UCSD-AML1 (cell line): ENCODE measurements around the gene MYH13.

ENCODE experiments used
- DNase-seq: peaks from one replicate; lab custom pipeline; 2025; ENCODE audit not compliant: unreplicated experiment; lab: John Stamatoyannopoulos, UW

Gene MYH13

DNA sequence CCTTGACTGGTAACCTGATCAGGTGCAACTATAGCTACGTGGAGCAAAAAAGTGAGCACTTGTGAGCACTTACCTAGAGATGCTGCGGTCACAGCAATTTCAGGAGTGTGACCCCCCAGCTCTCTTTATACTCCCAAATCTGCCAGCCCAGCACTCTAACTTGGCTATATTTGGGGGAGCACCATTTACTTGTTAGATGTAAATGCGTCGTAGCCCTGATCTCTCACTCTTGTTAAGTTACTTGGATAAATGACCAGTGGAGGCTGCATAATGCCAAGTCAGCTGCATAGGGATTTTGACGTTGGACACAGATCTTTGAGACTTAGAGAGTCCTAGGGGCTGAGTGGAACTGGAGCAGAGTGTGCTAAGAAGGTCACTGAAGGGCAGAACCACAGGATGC is at the start of gene MYH13:
MYH13 (minus strand) TSS at position 101 of the 400 bp plus-strand sequence. CDS start 8,476 bp downstream, outside the sequence.
- DNase-seq = no peak

DNA sequence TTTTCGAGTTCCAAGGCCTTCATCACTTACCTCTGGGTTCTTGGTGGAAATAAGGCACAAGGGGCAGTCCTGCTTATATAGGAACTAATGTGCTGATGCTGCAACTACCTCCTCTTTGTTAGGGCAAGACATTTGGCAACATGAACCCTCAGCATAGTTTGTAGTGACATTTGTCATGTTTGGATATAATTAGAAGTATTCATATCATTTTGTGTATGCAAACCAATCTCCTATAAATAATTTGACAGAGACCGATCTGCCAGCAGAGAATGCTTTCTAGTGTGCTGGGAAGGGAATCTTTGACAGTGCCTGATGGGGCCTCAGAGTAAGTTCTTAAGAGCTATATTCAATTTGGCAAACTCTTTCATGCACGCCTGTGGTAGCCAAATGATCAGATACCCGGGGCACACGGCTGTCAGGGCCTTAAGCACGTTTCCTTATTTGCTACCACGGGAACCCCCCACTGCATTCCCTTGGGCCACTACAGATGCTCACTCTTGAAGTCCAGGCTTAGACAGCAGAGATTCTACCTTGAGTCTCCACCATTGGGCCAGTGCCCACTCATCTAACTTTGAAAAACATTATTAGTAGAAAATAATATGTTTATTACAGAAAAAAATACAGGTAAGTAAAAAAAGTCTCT is 49.2 kb upstream of the MYH13 start, which contains the start of gene MYH8:
MYH8 (minus strand) TSS at position 51 of the 643 bp plus-strand sequence. CDS start 1,723 bp downstream, outside the sequence.
- no peak for DNase-seq

DNA sequence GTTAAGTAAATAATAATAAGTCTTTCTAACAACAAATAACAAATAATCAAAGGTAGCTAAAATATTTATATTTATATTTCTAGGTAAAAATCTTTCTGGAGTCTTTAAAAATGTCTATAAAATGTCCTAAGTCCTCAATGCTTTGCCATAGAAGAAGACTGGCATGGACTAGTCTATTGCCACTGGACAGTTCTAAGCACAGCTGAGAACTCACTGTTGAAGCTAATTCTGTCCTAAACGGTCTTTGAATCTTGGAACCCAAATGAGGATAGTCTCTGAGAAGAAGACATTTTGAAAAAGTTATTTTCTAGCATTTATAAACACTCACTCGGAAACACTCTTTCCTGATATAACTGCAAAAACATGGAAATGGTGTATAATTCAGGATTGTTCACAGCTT is 48.4 kb upstream of the MYH13 start:
- no peak for DNase-seq

DNA sequence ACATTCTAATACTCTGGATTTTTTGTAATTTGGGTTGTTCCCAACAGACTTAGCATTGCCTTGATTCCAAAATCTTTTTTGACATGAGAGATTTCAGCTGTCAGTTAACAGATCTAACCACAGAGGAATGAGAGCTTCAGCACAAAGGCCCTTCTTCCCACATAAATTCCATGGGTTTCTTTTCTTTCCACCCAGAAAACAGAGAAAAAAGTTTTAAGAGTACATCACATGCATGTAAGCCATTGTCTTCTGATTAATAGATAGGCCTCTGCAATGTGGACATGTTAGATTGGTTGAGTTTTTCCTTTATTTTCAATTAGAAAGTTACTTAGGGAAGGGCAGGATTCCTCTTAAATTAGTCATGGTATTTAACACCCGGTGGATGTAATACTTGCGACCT is 48.0 kb upstream of the MYH13 start:
- DNase-seq = no peak

DNA sequence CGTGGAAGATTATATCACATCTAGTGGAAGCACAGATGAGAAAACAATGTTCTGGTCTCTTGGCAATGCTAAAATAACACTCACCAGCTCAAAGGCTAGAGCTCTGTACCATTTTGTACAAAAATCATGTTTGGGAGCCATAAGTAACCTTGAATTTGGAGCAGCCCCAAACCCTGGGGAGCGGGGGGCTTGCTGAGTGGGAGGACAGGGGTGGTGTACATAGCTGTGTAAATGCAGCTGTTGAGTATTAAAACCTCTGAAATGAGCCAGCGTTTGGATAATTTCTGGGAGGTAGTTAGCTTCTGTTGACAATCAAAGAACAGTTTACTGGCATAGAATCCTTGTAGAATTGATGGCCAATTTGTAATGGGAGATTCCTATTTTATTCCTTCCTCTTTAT is 44.6 kb upstream of the MYH13 start:
- DNase-seq = no peak

DNA sequence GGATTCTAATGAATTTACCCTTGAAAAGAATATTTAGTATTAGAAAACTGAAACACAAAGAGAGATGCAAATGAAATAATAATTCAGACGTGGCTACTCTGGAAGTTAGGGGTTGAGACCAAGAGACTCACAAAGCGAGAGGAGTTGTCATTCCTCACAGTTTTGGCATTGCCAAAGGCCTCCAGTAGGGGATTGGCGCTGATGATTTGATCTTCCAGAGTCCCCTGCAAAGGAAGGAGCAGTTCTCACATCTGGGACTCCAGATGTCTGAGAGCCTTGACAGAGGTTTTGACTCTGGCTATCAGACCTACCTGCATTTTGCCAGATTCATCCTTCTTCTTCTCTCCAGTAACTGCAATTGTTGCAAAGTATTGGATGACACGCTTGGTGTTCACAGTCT is 42.4 kb upstream of the MYH13 start:
- no peak for DNase-seq

- no peak for DNase-seq
Observed at GRCh38 chr17:10403589-10403988, 30.8 kb upstream of the MYH13 start.

GRCh38 chr17:10398352-10398751 is 25.5 kb upstream of the MYH13 start:
- no peak for DNase-seq

DNA sequence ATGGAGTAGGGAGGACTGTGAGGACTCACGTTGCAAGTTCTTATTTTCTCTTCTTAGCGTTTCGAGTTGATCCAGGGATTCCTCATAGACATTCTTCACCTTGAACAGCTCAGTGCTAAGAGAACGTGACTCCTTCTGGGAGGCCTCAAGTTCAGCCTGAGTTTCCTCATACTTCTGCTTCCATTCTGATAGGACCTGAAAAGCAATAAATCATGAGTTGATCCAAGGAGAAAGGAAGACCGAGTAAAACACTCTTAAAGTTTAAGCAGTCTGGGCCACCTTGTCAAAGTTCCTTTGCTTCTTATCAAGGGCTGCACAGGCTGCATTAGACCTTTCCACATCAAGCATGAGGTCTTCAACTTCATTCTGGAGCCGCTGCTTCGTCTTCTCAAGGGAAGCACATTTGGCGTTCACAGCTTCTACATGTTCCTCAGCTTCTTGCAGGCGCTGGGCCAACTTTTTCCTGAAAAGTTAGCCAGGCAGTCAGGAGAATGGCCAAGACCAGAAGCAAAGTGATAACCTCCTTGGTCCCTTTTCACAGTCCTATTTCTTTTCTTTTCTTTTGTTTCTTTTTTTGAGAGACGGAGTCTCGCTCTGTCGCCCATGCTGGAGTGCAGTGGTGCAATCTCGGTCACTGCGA is 23.8 kb upstream of the MYH13 start:
- no peak for DNase-seq

DNA sequence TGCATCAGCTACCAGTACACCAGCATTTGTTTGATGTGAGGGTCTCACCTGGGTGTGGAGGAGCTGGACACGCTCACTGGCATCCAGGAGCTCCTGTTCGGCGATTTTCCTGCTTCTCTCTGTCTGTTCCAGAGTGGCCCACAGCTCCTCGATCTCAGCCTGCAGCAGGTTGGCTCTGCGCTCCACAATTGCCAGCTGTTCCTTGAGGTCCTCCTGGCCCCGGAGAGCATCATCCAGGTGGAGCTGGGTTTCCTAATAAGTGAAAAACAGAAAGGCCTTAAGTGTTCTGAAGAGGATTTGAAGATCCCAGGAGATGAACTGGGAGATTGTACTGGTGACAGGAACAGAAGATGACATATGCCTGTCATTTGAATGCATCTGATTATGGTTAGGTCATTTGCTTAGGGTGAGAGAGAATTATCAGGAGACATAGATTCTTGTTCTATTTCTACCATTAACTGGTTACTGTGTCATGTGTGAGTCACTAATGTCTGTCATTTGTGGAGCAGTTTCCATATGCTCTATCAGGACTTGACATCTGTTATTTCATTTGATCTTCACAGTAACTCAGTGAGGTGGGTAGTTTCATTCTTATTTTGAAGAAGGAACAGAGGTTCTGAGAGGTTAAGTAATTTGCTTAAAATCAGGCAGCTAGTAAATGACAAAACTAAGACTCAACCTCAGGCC is 21.5 kb upstream of the MYH13 start:
- no peak for DNase-seq

- DNase-seq = no peak
Observed at GRCh38 chr17:10392880-10393279, 20.1 kb upstream of the MYH13 start.

GRCh38 chr17:10385871-10386270 is 13.1 kb upstream of the MYH13 start:
- DNase-seq = no peak

- DNase-seq = no peak
Observed at GRCh38 chr17:10384175-10384574, 11.4 kb upstream of the MYH13 start.

DNA sequence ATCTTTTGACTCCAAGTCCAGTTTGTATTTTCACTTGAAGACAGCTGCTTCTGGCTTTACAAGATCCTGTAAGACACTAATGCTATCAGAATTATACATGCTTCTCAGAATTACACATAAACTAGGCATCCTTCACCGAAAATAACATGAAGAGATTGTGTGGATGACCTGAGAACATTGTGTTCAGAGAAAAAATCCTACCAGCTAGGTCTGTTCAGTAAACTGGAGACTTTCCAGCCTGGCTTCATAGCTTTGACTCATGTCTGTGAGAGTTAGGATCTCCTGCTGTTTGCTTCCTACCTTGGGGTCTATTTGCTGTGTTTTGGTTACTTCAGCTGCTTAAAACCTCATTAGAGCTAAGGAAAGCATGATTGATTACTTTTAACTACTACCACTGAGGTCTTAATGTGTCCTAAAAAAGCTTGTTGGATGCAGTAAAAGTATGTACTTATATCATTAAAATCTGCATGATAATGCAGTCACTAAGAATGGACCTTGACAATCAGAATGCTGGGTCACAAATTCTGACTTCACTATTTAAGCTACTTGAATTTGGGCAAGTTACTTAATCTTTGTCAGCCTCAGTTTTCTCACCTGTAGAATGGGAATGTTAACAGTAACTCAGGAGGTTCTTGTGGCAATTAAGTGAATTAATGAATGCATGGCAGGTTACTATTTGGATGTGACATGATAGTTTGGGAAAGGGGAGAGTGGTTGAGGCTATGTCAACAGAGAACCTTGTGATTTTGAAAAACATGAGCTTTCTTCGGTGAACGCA is 8.0 kb upstream of the MYH13 start:
- no peak for DNase-seq

DNA sequence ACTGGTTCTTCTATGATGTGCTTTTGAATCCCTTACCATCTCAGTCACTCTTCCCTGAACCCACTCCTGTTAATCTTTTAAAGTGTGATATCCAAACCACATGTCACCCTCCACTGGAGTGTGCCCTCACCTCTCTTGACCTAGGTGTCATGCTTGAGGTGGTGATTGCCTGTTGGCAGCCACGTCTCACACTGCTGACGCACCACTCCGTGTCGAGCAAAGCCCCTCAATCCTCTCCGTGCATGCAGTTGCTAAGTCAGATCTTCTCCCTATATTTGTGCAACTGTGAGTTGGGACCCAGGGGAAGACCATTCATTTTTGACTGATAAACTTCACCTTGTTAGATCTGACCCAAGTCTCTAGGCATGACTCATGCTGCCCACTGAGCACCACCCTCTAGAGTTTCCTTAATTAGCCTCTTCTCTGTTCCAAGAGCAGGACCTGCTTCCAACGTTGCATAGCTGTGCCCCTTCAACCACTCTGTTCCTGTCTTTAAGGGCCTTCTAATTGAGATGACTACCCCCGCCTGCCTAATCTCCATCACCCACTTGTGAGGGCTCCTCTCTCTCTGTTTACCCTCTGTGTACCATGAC is 2.7 kb downstream of the MYH13 start:
- no peak for DNase-seq

DNA sequence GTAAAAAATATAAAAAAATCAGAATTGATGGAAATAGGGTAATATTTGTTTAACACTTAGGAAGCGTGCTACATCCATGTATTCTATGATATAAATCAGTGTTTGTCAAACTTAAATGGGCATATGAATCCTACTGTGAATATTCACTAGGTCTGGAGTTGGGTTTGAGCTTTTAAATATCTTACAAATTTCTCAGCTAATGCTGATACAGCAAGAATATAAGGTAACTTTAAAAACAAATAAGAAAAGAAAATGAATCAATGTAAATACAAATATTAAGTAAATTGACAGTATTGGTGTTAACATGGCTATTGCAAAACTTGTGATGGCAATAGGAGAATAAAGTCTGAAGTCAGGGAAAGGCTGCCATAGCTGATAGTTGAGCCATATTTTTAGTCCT is 3.6 kb downstream of the MYH13 start:
- no peak for DNase-seq

DNA sequence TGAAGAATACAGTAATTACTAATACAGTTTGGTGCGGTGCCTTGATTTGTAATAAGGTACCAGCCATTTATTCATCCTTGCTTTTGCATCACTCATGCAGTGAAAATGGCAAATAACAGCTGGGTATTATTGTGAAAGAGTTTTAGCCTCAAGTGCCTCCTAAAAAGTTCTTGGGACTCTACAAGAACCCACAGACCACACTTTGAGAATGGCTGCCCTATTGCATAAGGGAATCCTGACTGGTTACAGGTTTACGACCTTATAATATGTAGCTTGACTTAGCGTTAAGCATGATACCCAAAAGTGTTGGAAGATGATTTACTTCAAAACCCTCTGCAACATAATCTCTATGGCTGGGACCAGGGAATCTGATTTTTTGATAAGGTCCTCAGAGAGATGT is 4.2 kb downstream of the MYH13 start:
- DNase-seq = no peak

DNA sequence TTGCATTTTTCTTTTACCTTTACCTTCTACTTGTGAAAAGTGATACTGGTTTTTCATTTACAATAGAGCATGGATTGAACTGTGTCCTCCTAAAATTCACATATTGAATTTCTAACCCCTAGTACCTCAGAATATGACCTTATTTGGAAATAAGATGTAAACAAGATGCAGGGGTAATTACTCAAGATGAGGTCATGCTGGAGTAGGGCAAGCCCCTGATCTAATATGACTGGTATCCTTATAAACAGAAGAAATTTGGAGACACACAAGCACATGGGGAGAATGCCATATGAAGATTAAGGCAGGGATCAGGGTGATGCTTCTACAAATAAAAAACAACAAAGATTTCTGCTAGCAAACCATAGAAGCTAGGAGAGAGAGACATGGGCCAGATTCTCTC is 12.2 kb downstream of the MYH13 start:
- DNase-seq = no peak

DNA sequence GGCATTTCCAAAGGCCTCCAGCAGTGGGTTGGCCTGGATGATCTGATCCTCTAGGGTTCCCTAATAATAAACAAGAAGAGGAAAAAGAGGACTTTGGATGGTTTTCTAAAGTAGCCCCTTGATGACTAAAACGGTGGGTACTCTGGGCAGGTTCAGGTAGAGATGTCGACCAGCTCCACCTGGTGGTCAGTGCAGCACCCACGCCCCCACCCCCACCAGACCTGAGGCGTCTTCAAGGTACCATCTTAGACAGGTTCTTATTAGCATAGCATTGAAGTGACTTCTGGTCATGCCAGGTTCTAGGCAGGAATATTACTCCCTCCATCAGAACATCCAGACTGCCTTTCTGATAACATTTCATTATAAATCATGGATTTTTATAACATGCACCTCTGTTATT is 15.0 kb downstream of the MYH13 start:
- peak; percentile 19 for DNase-seq

DNA sequence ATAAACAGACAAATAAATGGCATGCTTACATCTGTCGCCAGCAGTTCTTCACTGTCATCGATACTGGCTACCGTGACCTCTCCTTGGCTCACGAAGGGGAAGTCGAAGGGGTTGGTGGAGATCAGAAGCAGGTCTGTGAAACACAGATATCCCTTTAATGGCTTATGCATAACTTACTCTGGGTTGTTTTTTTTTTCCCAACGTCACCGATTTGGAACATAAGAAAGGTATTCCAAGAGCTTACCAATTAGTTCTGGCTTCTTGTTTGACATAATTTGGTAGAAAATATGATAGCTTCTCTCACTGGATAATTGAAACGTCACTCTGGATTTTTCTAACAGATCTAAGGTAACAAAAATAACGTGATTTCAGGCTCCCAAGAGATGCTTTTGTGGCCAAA is 18.2 kb downstream of the MYH13 start:
- DNase-seq = no peak

DNA sequence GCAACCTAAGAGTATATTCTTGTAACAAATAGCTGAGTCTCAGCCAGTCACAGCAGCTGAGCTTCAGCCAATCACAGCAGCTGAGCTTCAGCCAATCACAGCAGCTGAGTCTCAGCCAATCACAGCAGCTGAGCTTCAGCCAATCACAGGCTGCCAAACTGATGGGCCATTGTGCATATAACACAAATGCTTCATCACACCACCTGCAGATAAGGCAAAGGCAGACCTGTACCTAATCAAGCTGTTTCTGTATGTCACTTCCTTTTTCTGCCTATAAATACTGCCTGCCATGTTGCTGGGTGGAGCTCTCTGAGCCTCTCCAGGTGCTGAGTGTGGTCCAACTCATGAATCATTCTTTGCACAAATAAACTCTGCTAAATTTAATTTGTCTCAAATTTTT is 19.9 kb downstream of the MYH13 start:
- no peak for DNase-seq
